Daoy (cell line): ENCODE results near the gene NSMF. TPM values are rescaled to one million over a fixed set of nuclear protein-coding genes. Genes with fewer than 3 reads are reported as not detected.

ENCODE experiments used
- total RNA-seq: library from RNA; depleted of rRNA; stranded (reverse); fragments of >200 nt; shearing (Covaris generic); gene quantifications from 2 replicates; pipeline ENCODE4 v1.2.3, GENCODE V29; 2014; rRNA removed

NSMF gene
- total RNA-seq, 1 experiment from 2014 or later = 13.7 TPM

Other genes with a start within 250 kb of the NSMF start
- not detected in 2 replicates for gene RNF208, start 237.1 kb downstream of the NSMF start, total RNA-seq
- 0.91 TPM in 1 of 2 replicates, not detected in the other for gene CYSRT1, start 234.2 kb downstream of the NSMF start, total RNA-seq
- 0.21 TPM in 1 of 2 replicates, not detected in the other for gene RNF224, start 231.8 kb downstream of the NSMF start, total RNA-seq
- gene SLC34A3, start 228.4 kb downstream of the NSMF start, total RNA-seq = not detected in 2 replicates
- 294 and 321 TPM in 2 replicates for gene TUBB4B, start 218.0 kb downstream of the NSMF start, total RNA-seq
- gene STPG3, start 208.0 kb downstream of the NSMF start, total RNA-seq = not detected in 2 replicates
- 62.2 and 74.7 TPM in 2 replicates for gene NELFB, start 204.0 kb downstream of the NSMF start, total RNA-seq
- 13.4 and 18.7 TPM in 2 replicates for gene TOR4A, start 181.6 kb downstream of the NSMF start, total RNA-seq
- gene NRARP, start 157.1 kb downstream of the NSMF start, total RNA-seq = 3.5 and 10.0 TPM in 2 replicates
- gene EXD3, start 36.2 kb downstream of the NSMF start, total RNA-seq = 0.86 and 2.3 TPM in 2 replicates
- not detected in 2 replicates for gene NOXA1, start 35.9 kb downstream of the NSMF start, total RNA-seq
- not detected in 2 replicates for gene ENTPD8, start 18.0 kb downstream of the NSMF start, total RNA-seq
- under 0.01 TPM in 1 of 2 replicates, not detected in the other for gene PNPLA7, start 91.1 kb upstream of the NSMF start, total RNA-seq
- 101 and 119 TPM in 2 replicates for gene MRPL41, start 92.5 kb upstream of the NSMF start, total RNA-seq
- 56.5 and 61.9 TPM in 2 replicates for gene DPH7, start 119.6 kb upstream of the NSMF start, total RNA-seq
- 55.7 and 64.5 TPM in 2 replicates for gene ZMYND19, start 131.2 kb upstream of the NSMF start, total RNA-seq
- gene ARRDC1, start 146.4 kb upstream of the NSMF start, total RNA-seq = 11.5 and 11.6 TPM in 2 replicates
- 36.8 and 51.9 TPM in 2 replicates for gene EHMT1, start 159.7 kb upstream of the NSMF start, total RNA-seq